Neuronal stem cell (in vitro differentiated cells): ENCODE measurements around the gene MAB21L3.

Experiments
- DNase-seq: peaks from one replicate; pipeline ENCODE4 v3.0.0-alpha.2; 2013; ENCODE audit warnings: low spot score
- H2AFZ ChIP-seq: one replicate; pipeline ENCODE4 v1.6.1; 2013; ENCODE audit warnings: mild to moderate bottlenecking, low read length, inconsistent platforms
- H2AK5ac ChIP-seq: 2 replicates; pipeline ENCODE4 v1.6.1; 2013; ENCODE audit warnings: low read depth, mild to moderate bottlenecking, inconsistent platforms, low read length, moderate library complexity, mixed read lengths
- H2BK120ac ChIP-seq: 2 replicates; pipeline ENCODE4 v1.6.1; 2013; ENCODE audit warnings: low read depth, mild to moderate bottlenecking, inconsistent platforms, low read length, moderate library complexity, mixed read lengths
- H2BK12ac ChIP-seq: one replicate; pipeline ENCODE4 v1.6.1; 2013; ENCODE audit warnings: low read length, inconsistent platforms
- H2BK15ac ChIP-seq: 2 replicates; pipeline ENCODE4 v1.6.1; 2013; ENCODE audit warnings: mild to moderate bottlenecking, low read length, inconsistent platforms, mixed read lengths
- H2BK5ac ChIP-seq: one replicate; pipeline ENCODE4 v1.6.1; 2013; ENCODE audit warnings: inconsistent platforms, mild to moderate bottlenecking, low read length, moderate library complexity
- H3K14ac ChIP-seq: one replicate; pipeline ENCODE4 v1.6.1; 2013; ENCODE audit warnings: low read length, inconsistent platforms
- H3K18ac ChIP-seq: 2 replicates; pipeline ENCODE4 v1.6.1; 2013; ENCODE audit warnings: low read length, inconsistent platforms
- H3K23ac ChIP-seq: 2 replicates; pipeline ENCODE4 v1.6.1; 2013; ENCODE audit warnings: low read depth, mild to moderate bottlenecking, mixed read lengths, low read length, inconsistent platforms; ENCODE audit not compliant: poor library complexity
- H3K27ac ChIP-seq: replicated peaks from 3 replicates; pipeline ENCODE4 v1.5.1; 2013; ENCODE audit warnings: low read length, inconsistent platforms
- H3K27me3 ChIP-seq, 3 experiments: 2 replicates each; pipeline ENCODE4 v1.6.1; 2013; ENCODE audit warnings: low read length in 3 of 3, mild to moderate bottlenecking in 2 of 3, inconsistent platforms in 1 of 3, low read depth in 1 of 3, mixed read lengths in 1 of 3, moderate library complexity in 1 of 3; ENCODE audit not compliant: control insufficient read depth in 3 of 3, insufficient read depth in 3 of 3
- H3K36me3 ChIP-seq, 2 donors: replicated peaks in 1 of 2; 2 replicates each; pipeline ENCODE4 v1.6.1; 2013; ENCODE audit warnings: low read length in 2 of 2; ENCODE audit not compliant: control insufficient read depth in 2 of 2, insufficient read depth in 2 of 2
- H3K4ac ChIP-seq: 2 replicates; pipeline ENCODE4 v1.6.1; 2013; ENCODE audit warnings: inconsistent platforms, mild to moderate bottlenecking, low read length, moderate library complexity
- H3K4me1 ChIP-seq, 2 donors: 1 replicate in 1 of 2; 2 replicates in 1 of 2; pipeline ENCODE4 v1.6.1; 2013; ENCODE audit warnings: low read length in 2 of 2, low read depth in 1 of 2; ENCODE audit not compliant: control insufficient read depth in 2 of 2, insufficient read depth in 1 of 2
- H3K4me2 ChIP-seq: one replicate; pipeline ENCODE4 v1.6.1; 2013; ENCODE audit warnings: mild to moderate bottlenecking, low read length, inconsistent platforms; ENCODE audit not compliant: insufficient read depth, poor library complexity, severe bottlenecking
- H3K4me3 ChIP-seq, 2 donors: 2 replicates each; pipeline ENCODE4 v1.5.1; 2013; ENCODE audit warnings: low read length in 2 of 2, mild to moderate bottlenecking in 2 of 2, inconsistent platforms in 1 of 2, moderate library complexity in 1 of 2
- H3K79me1 ChIP-seq: one replicate; pipeline ENCODE4 v1.6.1; 2013; ENCODE audit warnings: low read depth, mild to moderate bottlenecking, inconsistent platforms, low read length, moderate library complexity
- H3K9ac ChIP-seq: one replicate; pipeline ENCODE4 v1.6.1; 2013; ENCODE audit warnings: mild to moderate bottlenecking, low read depth, low read length, inconsistent platforms; ENCODE audit not compliant: poor library complexity
- H3K9me3 ChIP-seq, 2 donors: replicated peaks in 1 of 2; 2 replicates each; pipeline versions ENCODE3 to v1.6.1; 2013; ENCODE audit warnings: low read length in 2 of 2, mild to moderate bottlenecking in 2 of 2, inconsistent platforms in 1 of 2, low read depth in 1 of 2, mixed read lengths in 1 of 2, moderate library complexity in 1 of 2; ENCODE audit not compliant: control insufficient read depth in 2 of 2, insufficient read depth in 1 of 2
- H4K8ac ChIP-seq: one replicate; pipeline ENCODE4 v1.6.1; 2013; ENCODE audit warnings: low read depth, mild to moderate bottlenecking, inconsistent platforms, low read length, moderate library complexity
- H4K91ac ChIP-seq: one replicate; pipeline ENCODE4 v1.6.1; 2013; ENCODE audit warnings: low read length, low read depth, mild to moderate bottlenecking, inconsistent platforms; ENCODE audit not compliant: poor library complexity
- WGBS, 2 donors: extraction: QIAGEN DNeasy Blood & Tissue Kit; methylation state at CpG; one replicate each; pipeline ENCODE4 v1.1.7; 2013; ENCODE audit warnings: missing lambda C conversion rate in 2 of 2, mixed read lengths in 1 of 2; ENCODE audit not compliant: insufficient read length in 2 of 2, insufficient replicate concordance in 1 of 2; ENCODE audit errors: extremely low coverage in 2 of 2; 5-methylcytosine and 5-hydroxymethylcytosine counted together

MAB21L3 gene

GRCh38 chr1:116177861-116178260, 66.7 kb downstream of the MAB21L3 start:
- no peaks in the 10 kb centered on the region for H3K4me1 ChIP-seq
- no peak overlapping the region for H2AFZ ChIP-seq
- DNase-seq: no peak
- H2BK5ac ChIP-seq: no peak overlapping the region
- no peak overlapping the region for H3K14ac ChIP-seq
- no peak overlapping the region for H4K8ac ChIP-seq
- no peak overlapping the region for H3K9ac ChIP-seq
- H3K9me3 ChIP-seq: no peaks in the 10 kb centered on the region
- no CpG with 5 or more reads among the region's 3 CpGs for WGBS, 2 donors
- H2AK5ac ChIP-seq: no peak overlapping the region
- H3K4ac ChIP-seq: no peak overlapping the region
- H2BK15ac ChIP-seq: no peak overlapping the region
- no peak overlapping the region for H3K23ac ChIP-seq
- H3K4me3 ChIP-seq: no peak overlapping the region
- H4K91ac ChIP-seq: no peak overlapping the region
- H2BK12ac ChIP-seq: no peak overlapping the region
- no peaks in the 10 kb centered on the region for H3K27me3 ChIP-seq
- H3K18ac ChIP-seq: no peak overlapping the region
- H3K27ac ChIP-seq: no peak overlapping the region
- H3K79me1 ChIP-seq: no peaks in the 10 kb centered on the region
- H2BK120ac ChIP-seq: no peak overlapping the region
- no peak overlapping the region for H3K4me2 ChIP-seq
- H3K36me3 ChIP-seq: no peaks in the 10 kb centered on the region

- no peak overlapping the region for H3K4me3 ChIP-seq
- DNase-seq: no peak
- H3K27ac ChIP-seq: no peak overlapping the region
- H3K23ac ChIP-seq: no peak overlapping the region
- no peak overlapping the region for H4K91ac ChIP-seq
- H2AFZ ChIP-seq: no peak overlapping the region
- H2BK120ac ChIP-seq: no peak overlapping the region
- H3K36me3 ChIP-seq: no peaks in the 10 kb centered on the region
- no peak overlapping the region for H3K14ac ChIP-seq
- H3K4me2 ChIP-seq: no peak overlapping the region
- no peaks in the 10 kb centered on the region for H3K9me3 ChIP-seq
- no peak overlapping the region for H3K9ac ChIP-seq
- WGBS, 2 donors: no CpG with 5 or more reads among the region's 1 CpG
- no peaks in the 10 kb centered on the region for H3K27me3 ChIP-seq
- H3K79me1 ChIP-seq: no peaks in the 10 kb centered on the region
- no peak overlapping the region for H4K8ac ChIP-seq
- H2BK5ac ChIP-seq: no peak overlapping the region
- no peak overlapping the region for H2BK12ac ChIP-seq
- no peaks in the 10 kb centered on the region for H3K4me1 ChIP-seq
- no peak overlapping the region for H3K4ac ChIP-seq
- no peak overlapping the region for H2AK5ac ChIP-seq
- no peak overlapping the region for H3K18ac ChIP-seq
- H2BK15ac ChIP-seq: no peak overlapping the region
Measured at GRCh38 chr1:116178837-116179236, 67.6 kb downstream of the MAB21L3 start.

GRCh38 chr1:116179419-116179818, 68.2 kb downstream of the MAB21L3 start:
- DNase-seq: no peak
- Histone ChIP-seq H2AFZ (no peak overlapping the region), H3K4me2 (no peak overlapping the region), H3K79me1 (no peaks in the 10 kb centered on the region), H3K23ac (no peak overlapping the region), H2BK12ac (no peak overlapping the region), H2AK5ac (no peak overlapping the region), H3K27ac (no peak overlapping the region), H4K91ac (no peak overlapping the region), H3K36me3 (no peaks in the 10 kb centered on the region), H3K4me1 (no peaks in the 10 kb centered on the region), H3K14ac (no peak overlapping the region), H2BK5ac (no peak overlapping the region), H2BK15ac (no peak overlapping the region), H4K8ac (no peak overlapping the region), H3K18ac (no peak overlapping the region), H3K4me3 (no peak overlapping the region), H3K27me3 (no peaks in the 10 kb centered on the region), H3K4ac (no peak overlapping the region), H3K9me3 (no peaks in the 10 kb centered on the region), H2BK120ac (no peak overlapping the region), H3K9ac (no peak overlapping the region)
- no CpG with 5 or more reads among the region's 2 CpGs for WGBS, 2 donors

GRCh38 chr1:116179964-116180363, 68.8 kb downstream of the MAB21L3 start:
- Histone ChIP-seq H3K4ac (no peak overlapping the region), H2BK120ac (no peak overlapping the region), H3K4me1 (no peaks in the 10 kb centered on the region), H3K14ac (no peak overlapping the region), H3K9ac (no peak overlapping the region), H4K91ac (no peak overlapping the region), H2BK15ac (no peak overlapping the region), H2BK12ac (no peak overlapping the region), H4K8ac (no peak overlapping the region), H3K27me3 (no peaks in the 10 kb centered on the region), H2BK5ac (no peak overlapping the region), H3K18ac (no peak overlapping the region), H3K4me3 (no peak overlapping the region), H2AK5ac (no peak overlapping the region), H3K9me3 (no peaks in the 10 kb centered on the region), H3K79me1 (no peaks in the 10 kb centered on the region), H2AFZ (no peak overlapping the region), H3K4me2 (no peak overlapping the region), H3K36me3 (no peaks in the 10 kb centered on the region), H3K27ac (no peak overlapping the region), H3K23ac (no peak overlapping the region)
- WGBS, 2 donors: no CpG with 5 or more reads among the region's 3 CpGs
- DNase-seq: no peak
